Measurements from ENCODE around the gene CHD9. TPM values are rescaled to one million over a fixed set of nuclear protein-coding genes. Genes with fewer than 3 reads are reported as not detected.

CHD9 gene
- total RNA-seq, 1 donor from 2014 or later = 77.4 TPM

- FAIRE-seq (no peak), DNase-seq (ENCODE audit: low read depth) (no peak)
- Mint-ChIP-seq H3K9me3 (ENCODE audit: unreplicated experiment) (no peaks in the 10 kb centered on the region), H3K27me3 (ENCODE audit: low read depth, unreplicated experiment) (no peaks in the 10 kb centered on the region), H3K27ac (ENCODE audit: unreplicated experiment) (peak overlapping the region; percentile 80), H3K4me1 (ENCODE audit: low read depth, unreplicated experiment) (peaks cover 47% of the 10 kb centered on the region), H3K4me3 (ENCODE audit: unreplicated experiment) (no peak overlapping the region), H3K36me3 (ENCODE audit: low read depth, unreplicated experiment) (peaks cover 10% of the 10 kb centered on the region)
- TF ChIP-seq EZH2 (IDR thresholded peaks at IDR 0.05; ENCODE audit: insufficient read depth, low read length) = no peak
- TF ChIP-seq CTCF (IDR thresholded peaks at IDR 0.05; ENCODE audit: insufficient read depth, low read depth, low read length) = no peak
- Histone ChIP-seq H3K27ac (ENCODE audit: low read depth, low read length) (no peak overlapping the region), H4K20me1 (ENCODE audit: insufficient read depth, low read length) (no peaks in the 10 kb centered on the region), H3K4me2 (ENCODE audit: low read length) (no peak overlapping the region), H3K4me1 (ENCODE audit: insufficient read depth, low read length) (peaks cover 33% of the 10 kb centered on the region), H3K27me3 (ENCODE audit: insufficient read depth, low read length) (no peaks in the 10 kb centered on the region), H3K9ac (ENCODE audit: low read length) (no peak overlapping the region), H3K36me3 (ENCODE audit: insufficient read depth, low read length) (no peaks in the 10 kb centered on the region), H3K9me3 (ENCODE audit: insufficient read depth, low read depth, low read length) (no peaks in the 10 kb centered on the region), H3K79me2 (ENCODE audit: insufficient read depth, low read length) (peaks cover 28% of the 10 kb centered on the region), H2AFZ (ENCODE audit: low read depth, low read length) (no peak overlapping the region), H3K4me3 (ENCODE audit: insufficient read depth, low read depth, low read length) (no peak overlapping the region)
These were observed 27.1 kb downstream of the CHD9 start for GRCh38 chr16:53081686-53082407.

- no peaks in the 10 kb centered on the region for H3K36me3 ChIP-seq (ENCODE audit: insufficient read depth, low read length)
These were observed 27.7 kb downstream of the CHD9 start for GRCh38 chr16:53082509-53082908.

More at GRCh38 chr16:53082509-53082908, 27.7 kb downstream of the CHD9 start:
- FAIRE-seq (no peak), DNase-seq (ENCODE audit: low read depth) (no peak)
- H3K27ac Mint-ChIP-seq (ENCODE audit: unreplicated experiment) = peak overlapping the region; percentile 21
- H3K27me3 Mint-ChIP-seq (ENCODE audit: low read depth, unreplicated experiment) = no peaks in the 10 kb centered on the region
- Histone ChIP-seq H3K4me3 (ENCODE audit: insufficient read depth, low read depth, low read length) (no peak overlapping the region), H2AFZ (ENCODE audit: low read depth, low read length) (no peak overlapping the region), H3K9me3 (ENCODE audit: insufficient read depth, low read depth, low read length) (no peaks in the 10 kb centered on the region), H3K4me2 (ENCODE audit: low read length) (no peak overlapping the region), H3K27me3 (ENCODE audit: insufficient read depth, low read length) (no peaks in the 10 kb centered on the region), H4K20me1 (ENCODE audit: insufficient read depth, low read length) (no peaks in the 10 kb centered on the region), H3K27ac (ENCODE audit: low read depth, low read length) (no peak overlapping the region), H3K79me2 (ENCODE audit: insufficient read depth, low read length) (peaks cover 27% of the 10 kb centered on the region), H3K9ac (ENCODE audit: low read length) (no peak overlapping the region), H3K4me1 (ENCODE audit: insufficient read depth, low read length) (peaks cover 38% of the 10 kb centered on the region)
- TF ChIP-seq CTCF (IDR thresholded peaks at IDR 0.05; ENCODE audit: insufficient read depth, low read depth, low read length) (no peak), EZH2 (IDR thresholded peaks at IDR 0.05; ENCODE audit: insufficient read depth, low read length) (no peak)
- H3K36me3 Mint-ChIP-seq (ENCODE audit: low read depth, unreplicated experiment) = peaks cover 11% of the 10 kb centered on the region
- H3K4me3 Mint-ChIP-seq (ENCODE audit: unreplicated experiment) = no peak overlapping the region
- H3K9me3 Mint-ChIP-seq (ENCODE audit: unreplicated experiment) = no peaks in the 10 kb centered on the region
- H3K4me1 Mint-ChIP-seq (ENCODE audit: low read depth, unreplicated experiment) = peaks cover 54% of the 10 kb centered on the region

All from astrocyte (in vitro differentiated cells and primary cell).